SK-N-MC (cell line): ENCODE data around the gene MTREX.
"Not testable (repeated sequence)": the region's sequence is repeated elsewhere in the genome, so short reads cannot be mapped to it uniquely, and the experiment has no call there.

Source experiments
- DNase-seq: peaks from one replicate; pipeline ENCODE4 v3.0.0-alpha.2; 2011; ENCODE audit warnings: low read depth, low spot score
- H3K27ac ChIP-seq: fragments of 200-600 bp; sonication (generic); 2 replicates; pipeline ENCODE4 v1.5.1; 2016; ENCODE audit warnings: mixed run types
- H3K36me3 ChIP-seq: fragments of 200-600 bp; sonication (generic); 2 replicates; pipeline ENCODE4 v1.6.1; 2017; ENCODE audit warnings: antibody characterized with exemption, low read length, mixed read lengths; ENCODE audit not compliant: insufficient read depth
- H3K4me3 ChIP-seq: fragments of 200-600 bp; sonication (generic); 2 replicates; pipeline ENCODE4 v1.5.1; 2016
- H3K9ac ChIP-seq: fragments of 200-600 bp; sonication (generic); 2 replicates; pipeline ENCODE4 v1.8.0; 2017; ENCODE audit warnings: mixed run types, mixed read lengths; ENCODE audit not compliant: insufficient read length
- H3K9me3 ChIP-seq: fragments of 200-600 bp; sonication (generic); 2 replicates; pipeline ENCODE4 v1.6.1; 2017; ENCODE audit warnings: low read depth, mild to moderate bottlenecking, antibody characterized with exemption, low read length, moderate library complexity, mixed read lengths
- EZH2 ChIP-seq: fragments of 200-600 bp; sonication (generic); IDR thresholded peaks from one replicate; pipeline ENCODE4 v1.6.1; 2017; ENCODE audit warnings: antibody characterized with exemption
- FOXP2 ChIP-seq: optimal IDR thresholded peaks from 2 replicates; pipeline ENCODE3; 2011; ENCODE audit warnings: mild to moderate bottlenecking, moderate library complexity; ENCODE audit not compliant: insufficient read depth; ENCODE audit errors: extremely low read length, control extremely low read depth
- POLR2AphosphoS5 ChIP-seq: IDR thresholded peaks from 2 replicates; pipeline ENCODE4 v1.6.1; 2012; ENCODE audit warnings: mild to moderate bottlenecking, low read depth, low read length, borderline replicate concordance

Gene MTREX

DNA sequence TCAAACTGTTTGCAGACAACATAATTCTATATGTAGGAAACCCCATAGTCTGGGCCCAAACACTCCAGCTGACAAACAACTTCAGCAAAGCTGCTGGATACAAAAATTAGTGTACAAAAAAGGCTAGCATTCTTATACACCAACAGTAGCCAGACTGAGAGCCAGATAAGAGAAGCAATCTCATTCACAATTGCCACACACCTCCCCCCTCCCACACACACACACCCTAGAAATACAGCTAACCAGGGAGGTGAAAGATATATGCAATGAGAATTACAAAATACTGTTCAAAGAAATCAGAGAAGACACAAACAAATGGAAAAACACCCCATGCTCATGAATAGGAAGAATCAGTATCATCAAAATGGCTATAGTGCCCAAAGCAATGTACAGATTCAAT is 9.0 kb downstream of the MTREX start:
- DNase-seq, result no peak

DNA sequence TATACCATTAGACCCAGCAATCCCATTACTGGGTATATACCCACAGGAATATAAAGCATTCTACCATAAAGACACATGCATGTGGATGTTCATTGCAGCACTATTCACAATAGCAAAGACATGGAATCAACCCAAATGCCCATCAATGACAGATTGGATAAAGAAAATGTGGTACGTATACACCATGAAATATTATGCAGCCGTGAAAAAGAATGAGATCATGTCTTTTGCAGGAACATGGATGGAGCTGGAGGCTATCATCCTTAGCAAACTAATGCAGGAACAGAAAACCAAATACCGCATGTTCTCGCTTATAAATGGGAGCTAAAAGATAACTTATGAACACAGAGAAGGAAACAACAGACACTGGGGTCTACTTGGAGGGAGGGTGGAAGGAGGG is 10.4 kb downstream of the MTREX start:
- not testable (repeated sequence) for H3K9ac ChIP-seq, H3K4me3 ChIP-seq, H3K27ac ChIP-seq, DNase-seq
- peaks cover 16% of the 10 kb centered on the region for H3K9me3 ChIP-seq
- peaks cover 41% of the 10 kb centered on the region for H3K36me3 ChIP-seq

More for the DNA sequence above, 9.0 kb downstream of the MTREX start:
- TF ChIP-seq EZH2 (no peak), POLR2AphosphoS5 (no peak)
- peaks cover 53% of the 10 kb centered on the region for H3K36me3 ChIP-seq
- H3K27ac ChIP-seq, result no peak overlapping the region
- peaks cover 18% of the 10 kb centered on the region for H3K9me3 ChIP-seq
- H3K4me3 ChIP-seq, result no peak overlapping the region
- no peak overlapping the region for H3K9ac ChIP-seq

- H3K9me3 ChIP-seq, result 0 out of 2 replicates have a peak, but pooled peaks cover 11% of the 10 kb centered on the region
- TF ChIP-seq POLR2AphosphoS5 (no peak), EZH2 (no peak), FOXP2 (no peak)
- peaks cover 36% of the 10 kb centered on the region for H3K36me3 ChIP-seq
- DNase-seq, result no peak
- H3K27ac ChIP-seq, result peak overlapping the region; percentile 17; the same call in 1 of the 2 replicates
- no peak overlapping the region for H3K9ac ChIP-seq
- no peak overlapping the region for H3K4me3 ChIP-seq
Measured at GRCh38 chr5:55319491-55319890, 11.7 kb downstream of the MTREX start.

- peaks cover 37% of the 10 kb centered on the region for H3K36me3 ChIP-seq
- H3K9ac ChIP-seq, result no peak overlapping the region
- no peak for DNase-seq
- no peak for TF ChIP-seq EZH2
- no peak for TF ChIP-seq FOXP2
- no peak for TF ChIP-seq POLR2AphosphoS5
- no peak overlapping the region for H3K4me3 ChIP-seq
- H3K9me3 ChIP-seq, result 0 out of 2 replicates have a peak, but pooled peaks cover 4% of the 10 kb centered on the region
- H3K27ac ChIP-seq, result no peak overlapping the region
Measured at GRCh38 chr5:55320571-55320970, 12.8 kb downstream of the MTREX start.

- Histone ChIP-seq H3K9me3 (no peaks in the 10 kb centered on the region), H3K4me3 (no peak overlapping the region), H3K36me3 (peaks cover 40% of the 10 kb centered on the region), H3K27ac (peak overlapping the region; percentile 19; the same call in 1 of the 2 replicates), H3K9ac (no peak overlapping the region)
- TF ChIP-seq FOXP2, result no peak
- no peak for TF ChIP-seq POLR2AphosphoS5
- TF ChIP-seq EZH2, result no peak
- DNase-seq, result no peak
Measured at GRCh38 chr5:55324006-55324405, 16.2 kb downstream of the MTREX start.

GRCh38 chr5:55324815-55325418 is 17.1 kb downstream of the MTREX start:
- DNase-seq, result no peak
- no peak for TF ChIP-seq POLR2AphosphoS5
- TF ChIP-seq FOXP2, result no peak
- TF ChIP-seq EZH2, result no peak
- H3K36me3 ChIP-seq, result peaks cover 49% of the 10 kb centered on the region

DNA sequence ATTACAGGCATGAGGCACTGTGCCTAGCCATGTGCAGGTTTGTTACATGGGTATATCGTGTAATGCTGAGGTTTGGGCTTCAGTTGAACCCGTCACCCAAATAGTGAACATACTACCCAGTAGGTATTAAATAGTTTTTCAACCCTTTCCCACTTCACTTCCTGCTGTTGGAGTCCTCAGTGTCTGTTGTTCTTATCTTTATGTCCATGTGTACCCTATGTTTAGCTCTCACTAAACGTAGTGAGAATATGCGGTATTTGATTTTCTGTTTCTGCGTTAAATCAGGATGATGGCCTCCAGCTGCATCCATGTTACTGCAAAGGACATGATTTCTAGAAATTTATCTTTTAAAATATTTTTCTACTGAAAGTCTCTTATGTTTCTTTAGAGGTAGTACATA is 17.8 kb downstream of the MTREX start:
- Histone ChIP-seq H3K27ac (no peak overlapping the region), H3K4me3 (no peak overlapping the region), H3K9me3 (no peaks in the 10 kb centered on the region), H3K9ac (no peak overlapping the region), H3K36me3 (peaks cover 56% of the 10 kb centered on the region)
- no peak for TF ChIP-seq EZH2
- TF ChIP-seq FOXP2, result no peak
- no peak for TF ChIP-seq POLR2AphosphoS5
- no peak for DNase-seq

More at GRCh38 chr5:55324815-55325418, 17.1 kb downstream of the MTREX start:
- H3K9ac ChIP-seq, result no peak overlapping the region
- H3K9me3 ChIP-seq, result no peaks in the 10 kb centered on the region
- H3K27ac ChIP-seq, result no peak overlapping the region
- no peak overlapping the region for H3K4me3 ChIP-seq

GRCh38 chr5:55327281-55327680 is 19.5 kb downstream of the MTREX start:
- H3K27ac ChIP-seq, result peak overlapping the region; percentile 39; the same call in 1 of the 2 replicates
- TF ChIP-seq EZH2, result no peak
- no peak for TF ChIP-seq FOXP2
- TF ChIP-seq POLR2AphosphoS5, result no peak
- peaks cover 72% of the 10 kb centered on the region for H3K36me3 ChIP-seq
- no peak for DNase-seq
- no peaks in the 10 kb centered on the region for H3K9me3 ChIP-seq
- H3K9ac ChIP-seq, result no peak overlapping the region
- H3K4me3 ChIP-seq, result no peak overlapping the region

DNA sequence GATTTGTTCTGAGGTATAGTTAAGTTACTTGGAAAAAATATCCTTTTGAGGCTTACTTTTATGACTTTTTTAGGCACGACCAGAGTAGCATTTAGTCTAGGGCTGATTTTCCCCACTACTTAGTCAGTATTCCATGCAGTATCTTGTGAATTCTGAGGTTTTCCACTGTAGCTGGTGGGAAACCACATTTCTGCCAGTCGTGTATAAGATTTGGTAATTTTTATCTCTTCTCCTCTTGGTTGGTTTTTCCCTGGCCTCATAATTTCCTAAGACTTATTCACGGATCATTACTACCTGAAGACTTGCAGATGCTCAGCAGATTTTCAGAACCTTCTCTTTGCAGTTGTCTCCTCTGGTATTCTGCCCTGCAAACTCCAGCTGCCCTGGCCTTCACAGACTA is 23.5 kb downstream of the MTREX start:
- Histone ChIP-seq H3K27ac (no peak overlapping the region), H3K9me3 (no peaks in the 10 kb centered on the region), H3K36me3 (peaks cover 93% of the 10 kb centered on the region), H3K4me3 (no peak overlapping the region), H3K9ac (no peak overlapping the region)
- no peak for DNase-seq
- no peak for TF ChIP-seq EZH2
- no peak for TF ChIP-seq POLR2AphosphoS5
- no peak for TF ChIP-seq FOXP2
